H1 (cell line): ENCODE data around the gene MLKL. TPM values are rescaled to one million over a fixed set of nuclear protein-coding genes. Genes with fewer than 3 reads are reported as not detected.

ENCODE experiments used
- CTCF ChIA-PET: fragments of 300-600 bp; sonication (Branson Sonifier 250); formaldehyde crosslinking; loops from one replicate; lab custom pipeline; 2021; ENCODE audit not compliant: partially characterized antibody; lab: Charles Lee
- POLR2A ChIA-PET: fragments of 300-600 bp; sonication (Branson Sonifier 250); formaldehyde crosslinking; loops from one replicate; lab custom pipeline; 2021; ENCODE audit warnings: inconsistent platforms; ENCODE audit not compliant: partially characterized antibody; lab: Charles Lee
- DNase-seq, 2 experiments: peaks; one replicate each; pipeline versions ENCODE4 v3.0.0 to v3.0.0-alpha.2; 2010 to 2022; ENCODE audit warnings: low spot score in 2 of 2, low read depth in 1 of 2, mixed read lengths in 1 of 2
- FAIRE-seq: peaks from 2 replicates; lab custom pipeline; 2011; peaks lifted over from hg19 to GRCh38; lab: Jason Lieb, UNC
- H2AFZ ChIP-seq: 2 replicates; pipeline ENCODE4 v1.8.1; 2012; ENCODE audit warnings: low read length, inconsistent platforms
- H2AK5ac ChIP-seq: 2 replicates; pipeline ENCODE4 v1.6.1; 2013; ENCODE audit warnings: low read depth, low read length
- H2BK120ac ChIP-seq: replicated peaks from 2 replicates; pipeline ENCODE3; 2013; ENCODE audit warnings: low read depth, low read length, inconsistent platforms
- H2BK12ac ChIP-seq: 2 replicates; pipeline ENCODE4 v1.6.1; 2013; ENCODE audit warnings: low read depth, low read length
- H2BK15ac ChIP-seq: 2 replicates; pipeline ENCODE4 v1.6.1; 2013; ENCODE audit warnings: low read length
- H2BK20ac ChIP-seq: 2 replicates; pipeline ENCODE4 v1.6.1; 2013; ENCODE audit warnings: low read length
- H2BK5ac ChIP-seq: 2 replicates; pipeline ENCODE4 v1.6.1; 2013; ENCODE audit warnings: low read depth, low read length
- H3K14ac ChIP-seq: 2 replicates; pipeline ENCODE4 v1.6.1; 2013; ENCODE audit warnings: inconsistent platforms; ENCODE audit not compliant: insufficient read length
- H3K18ac ChIP-seq: 2 replicates; pipeline ENCODE4 v1.6.1; 2013; ENCODE audit warnings: low read length; ENCODE audit errors: extremely low read depth
- H3K23ac ChIP-seq: 2 replicates; pipeline ENCODE4 v1.6.1; 2013; ENCODE audit warnings: inconsistent platforms; ENCODE audit not compliant: insufficient read length
- H3K23me2 ChIP-seq: 2 replicates; pipeline ENCODE4 v1.6.1; 2013; ENCODE audit warnings: low read depth, low read length
- H3K27ac ChIP-seq: 2 replicates; pipeline ENCODE4 v1.6.1; 2011; ENCODE audit warnings: low read depth, low read length, inconsistent platforms
- H3K27me3 ChIP-seq, 4 experiments: replicated peaks in 1 of 4; 1 replicate in 1 of 4; 2 replicates in 3 of 4; pipeline versions ENCODE4 v1.6.1 to v1.8.1; 2011 to 2013; ENCODE audit warnings: low read length in 3 of 4, mild to moderate bottlenecking in 3 of 4, inconsistent platforms in 2 of 4, mixed read lengths in 2 of 4, moderate library complexity in 1 of 4; ENCODE audit not compliant: control insufficient read depth in 3 of 4, insufficient read depth in 3 of 4; ENCODE audit errors: extremely low read depth in 1 of 4
- H3K36me3 ChIP-seq, 4 experiments: 2 replicates each; pipeline versions ENCODE4 v1.6.1 to v1.8.1; 2011 to 2013; ENCODE audit warnings: mild to moderate bottlenecking in 4 of 4, low read length in 3 of 4, moderate library complexity in 2 of 4, control low read depth in 1 of 4, inconsistent platforms in 1 of 4; ENCODE audit not compliant: insufficient read depth in 4 of 4, control insufficient read depth in 2 of 4
- H3K4ac ChIP-seq: replicated peaks from 2 replicates; pipeline ENCODE3; 2013; ENCODE audit warnings: low read length, low read depth, mixed read lengths, inconsistent platforms; ENCODE audit not compliant: insufficient read length
- H3K4me1 ChIP-seq, 4 experiments: replicated peaks in 1 of 4; 1 replicate in 1 of 4; 2 replicates in 3 of 4; pipeline versions ENCODE4 v1.6.1 to v1.8.1; 2011 to 2013; ENCODE audit warnings: low read length in 3 of 4, inconsistent platforms in 2 of 4, mixed read lengths in 1 of 4; ENCODE audit not compliant: insufficient read depth in 4 of 4, control insufficient read depth in 3 of 4
- H3K4me2 ChIP-seq, 2 experiments: 2 replicates each; pipeline versions ENCODE4 v1.6.1 to v1.8.1; 2011 to 2013; ENCODE audit warnings: low read depth in 2 of 2, low read length in 2 of 2, control low read depth in 1 of 2, inconsistent platforms in 1 of 2, mild to moderate bottlenecking in 1 of 2; ENCODE audit not compliant: insufficient read depth in 1 of 2
- H3K4me3 ChIP-seq, 4 experiments: fragments of 200-600, 300-600 bp in 1 of 4; sonication (generic), shearing (Covaris generic), sonication (Bioruptor Twin) in 1 of 4; 2 replicates each; pipeline versions ENCODE4 v1.5.1 to v1.8.1; 2011 to 2016; ENCODE audit warnings: low read length in 4 of 4, low read depth in 3 of 4, control low read depth in 2 of 4, inconsistent platforms in 2 of 4, mild to moderate bottlenecking in 2 of 4, mixed read lengths in 1 of 4, moderate library complexity in 1 of 4; ENCODE audit not compliant: insufficient read depth in 2 of 4; ENCODE audit errors: extremely low read depth in 1 of 4
- H3K56ac ChIP-seq: replicated peaks from 2 replicates; pipeline ENCODE3; 2013; ENCODE audit warnings: low read depth, mild to moderate bottlenecking, mixed read lengths, low read length, inconsistent platforms; ENCODE audit not compliant: insufficient read length
- H3K79me1 ChIP-seq: 2 replicates; pipeline ENCODE4 v1.6.1; 2013; ENCODE audit warnings: low read depth, low read length, control low read depth
- H3K79me2 ChIP-seq, 2 experiments: 2 replicates each; pipeline versions ENCODE4 v1.6.1 to v1.8.1; 2012 to 2013; ENCODE audit warnings: low read length in 2 of 2, mild to moderate bottlenecking in 2 of 2, inconsistent platforms in 1 of 2; ENCODE audit not compliant: insufficient read depth in 2 of 2, control insufficient read depth in 1 of 2
- H3K9ac ChIP-seq, 4 experiments: replicated peaks in 1 of 4; 1 replicate in 1 of 4; 2 replicates in 3 of 4; pipeline versions ENCODE4 v1.6.1 to v1.8.1; 2011 to 2013; ENCODE audit warnings: low read depth in 3 of 4, low read length in 3 of 4, control low read depth in 2 of 4, mild to moderate bottlenecking in 2 of 4, moderate library complexity in 2 of 4, inconsistent platforms in 1 of 4; ENCODE audit errors: extremely low read depth in 1 of 4
- H3K9me3 ChIP-seq, 2 experiments: 2 replicates each; pipeline versions ENCODE4 v1.6.1 to v1.8.1; 2012 to 2013; ENCODE audit warnings: mild to moderate bottlenecking in 2 of 2, moderate library complexity in 2 of 2, control low read depth in 1 of 2, inconsistent platforms in 1 of 2, low read depth in 1 of 2, low read length in 1 of 2, mixed read lengths in 1 of 2; ENCODE audit not compliant: insufficient read depth in 2 of 2
- H4K20me1 ChIP-seq, 2 experiments: replicated peaks in 1 of 2; 2 replicates each; pipeline versions ENCODE3 to v1.8.1; 2011 to 2013; ENCODE audit warnings: inconsistent platforms in 2 of 2, low read length in 2 of 2, mild to moderate bottlenecking in 1 of 2; ENCODE audit not compliant: insufficient read depth in 2 of 2, control insufficient read depth in 1 of 2
- H4K5ac ChIP-seq: 2 replicates; pipeline ENCODE4 v1.6.1; 2013; ENCODE audit warnings: low read length, low read depth, mixed read lengths, inconsistent platforms; ENCODE audit not compliant: insufficient read length
- H4K8ac ChIP-seq: 2 replicates; pipeline ENCODE4 v1.8.0; 2013; ENCODE audit warnings: mild to moderate bottlenecking, moderate library complexity, low read length, inconsistent platforms; ENCODE audit not compliant: insufficient read depth; ENCODE audit errors: extremely low read depth
- H4K91ac ChIP-seq: replicated peaks from 2 replicates; pipeline ENCODE3; 2013; ENCODE audit warnings: low read length, mixed read lengths, inconsistent platforms; ENCODE audit not compliant: insufficient read length
- ATF3 ChIP-seq: IDR thresholded peaks from 2 replicates; pipeline ENCODE4 v1.6.1; 2011; ENCODE audit warnings: low read depth, mild to moderate bottlenecking, low read length; ENCODE audit not compliant: insufficient read depth
- GTF2F1 ChIP-seq: IDR thresholded peaks from 2 replicates; pipeline ENCODE4 v1.6.1; 2012; ENCODE audit warnings: low read depth, low read length, improper control_type of control experiment, borderline replicate concordance
- NRF1 ChIP-seq: IDR thresholded peaks from 2 replicates; pipeline ENCODE4 v1.6.1; 2011; ENCODE audit warnings: mild to moderate bottlenecking, low read depth, low read length, improper control_type of control experiment
- POLR2A ChIP-seq, 2 experiments: IDR thresholded peaks; 1 replicate in 1 of 2; 2 replicates in 1 of 2; pipeline ENCODE4 v1.6.1; 2011; ENCODE audit warnings: low read depth in 2 of 2, low read length in 2 of 2, mild to moderate bottlenecking in 2 of 2; ENCODE audit errors: control extremely low read depth in 1 of 2
- RAD21 ChIP-seq, 2 experiments: IDR thresholded peaks in 1 of 2; conservative IDR thresholded peaks in 1 of 2; 2 replicates each; pipeline ENCODE4 v1.6.1; 2011; ENCODE audit warnings: low read depth in 2 of 2, low read length in 2 of 2, improper control_type of control experiment in 1 of 2, inconsistent platforms in 1 of 2, mild to moderate bottlenecking in 1 of 2, moderate library complexity in 1 of 2
- RFX5 ChIP-seq: IDR thresholded peaks from 2 replicates; pipeline ENCODE4 v1.6.1; 2011; ENCODE audit warnings: low read depth, low read length, improper control_type of control experiment, borderline replicate concordance
- SP4 ChIP-seq: IDR thresholded peaks from 2 replicates; pipeline ENCODE4 v1.6.1; 2012; ENCODE audit warnings: low read length, inconsistent platforms
- SRF ChIP-seq: IDR thresholded peaks from 2 replicates; pipeline ENCODE4 v1.6.1; 2011; ENCODE audit warnings: mild to moderate bottlenecking, low read depth, low read length, moderate library complexity
- TCF12 ChIP-seq: IDR thresholded peaks from 2 replicates; pipeline ENCODE4 v1.6.1; 2011; ENCODE audit warnings: low read depth, mild to moderate bottlenecking, low read length
- WGBS, 2 experiments: shearing (Covaris generic) in 1 of 2; methylation state at CpG; one replicate each; pipeline versions ENCODE4 v1.1.6 to v1.1.7; 2013 to 2015; ENCODE audit warnings: low lambda C conversion rate in 2 of 2, mixed read lengths in 2 of 2, inconsistent platforms in 1 of 2, low coverage in 1 of 2, missing lambda C conversion rate in 1 of 2; ENCODE audit not compliant: insufficient replicate concordance in 2 of 2, insufficient coverage in 1 of 2, insufficient read length in 1 of 2; ENCODE audit errors: extremely low coverage in 1 of 2, missing lambda C conversion rate in 1 of 2; 5-methylcytosine and 5-hydroxymethylcytosine counted together
- polyA plus RNA-seq, 7 experiments: library from polyadenylated mRNA; depleted of rRNA in 3 of 7; stranded (reverse) in 5 of 7; unstranded in 2 of 7; fragments of >200 nt in 5 of 7; fragments of 200-250 nt in 2 of 7; gene quantifications; 1 replicate in 5 of 7; 2 replicates in 1 of 7; 4 replicates in 1 of 7; pipeline versions ENCODE4 v1.2.1 to v1.2.3, GENCODE V29; 2011 to 2013; ENCODE audit warnings: missing spikeins in 2 of 7, mixed read lengths in 2 of 7
- total RNA-seq: library from RNA; stranded (reverse); fragmentation: NEBNext Ultra II Directional; extraction: Animal tissue kit (Norgen Biotek cat#: 25700); gene quantifications from 2 replicates; pipeline ENCODE4 v1.2.1, GENCODE V29; 2021

Gene MLKL
- total and polyA plus RNA-seq, 2 of the 8 experiments (the other 6 are each of a cell fraction or from before 2014, with no cell fraction given), result 1.6 to 2.1 TPM

- no peak overlapping the region for H2AK5ac ChIP-seq
- no peak overlapping the region for H3K14ac ChIP-seq
- no peak overlapping the region for H3K4me3 ChIP-seq
- no peak overlapping the region for H3K56ac ChIP-seq
- no peak overlapping the region for H3K4ac ChIP-seq
- no peak overlapping the region for H3K27ac ChIP-seq
- no peaks in the 10 kb centered on the region for H3K27me3 ChIP-seq
- H4K5ac ChIP-seq, result no peak overlapping the region
- H4K91ac ChIP-seq, result no peak overlapping the region
- H3K23ac ChIP-seq, result no peak overlapping the region
- H3K9me3 ChIP-seq, result no peaks in the 10 kb centered on the region
- no peaks in the 10 kb centered on the region; a peak in 1 of 4 replicates for H3K79me2 ChIP-seq
- H3K4me1 ChIP-seq, result no peaks in the 10 kb centered on the region
- H2BK15ac ChIP-seq, result no peak overlapping the region
- ChIA-PET POLR2A (interaction anchor here (0.8 to 1.6 kb wide), 5 partner anchors 8 to 28 kb away, joined by 3 to 6 read pairs (median 3); no protein-coding TSS in a partner anchor), CTCF (interaction anchor here (0.5 to 1.0 kb wide), 2 partner anchors 72 to 224 kb away, joined by 3 read pairs; no protein-coding TSS in a partner anchor)
- WGBS, 2 experiments, result 90% methylated on average over 7 of the region's 7 CpGs; no CpG with 5 or more reads in 1 of the 2 experiments
- no peak overlapping the region for H4K8ac ChIP-seq
- no peak overlapping the region for H2BK5ac ChIP-seq
- H2BK120ac ChIP-seq, result no peak overlapping the region
- no peak overlapping the region for H2BK12ac ChIP-seq
- no peak overlapping the region for H2AFZ ChIP-seq
- no peak overlapping the region for H3K9ac ChIP-seq
- H4K20me1 ChIP-seq, result peaks cover 2 to 4% of the 10 kb centered on the region in 2 experiments
- DNase-seq, result no peak
- no peak overlapping the region for H3K18ac ChIP-seq
- H3K36me3 ChIP-seq, result peaks cover 11 to 87% (median 53%) of the 10 kb centered on the region in 4 experiments
- H2BK20ac ChIP-seq, result no peak overlapping the region
- no peak for FAIRE-seq
- no peak overlapping the region for H3K4me2 ChIP-seq
- H3K79me1 ChIP-seq, result no peaks in the 10 kb centered on the region; the same call in 1 of the 2 replicates
- H3K23me2 ChIP-seq, result no peaks in the 10 kb centered on the region
- TF ChIP-seq SP4, result no peak
- TF ChIP-seq NRF1, result no peak
- no peak for TF ChIP-seq RFX5
- no peak for TF ChIP-seq TCF12
- no peak for TF ChIP-seq POLR2A (IDR thresholded peaks at IDR 0.05; ENCODE audit: control extremely low read depth in 1 of 2, low read depth in 2 of 2, low read length in 2 of 2)
- TF ChIP-seq RAD21 (IDR thresholded peaks at IDR 0.05 in 1 of 2, conservative IDR thresholded peaks at IDR 0.05 in 1 of 2; ENCODE audit: low read depth in 2 of 2, low read length in 2 of 2), result no peak
- TF ChIP-seq ATF3, result no peak
- no peak for TF ChIP-seq SRF
- TF ChIP-seq GTF2F1, result no peak
These were observed 62.8 kb downstream of the MLKL start for GRCh38 chr16:74637742-74638453.
